ENCODE data around the gene PSPN.

GRCh38 chr19:6402837-6403608, 27.3 kb upstream of the PSPN start:
- no peak for TF ChIP-seq CTCF (IDR thresholded peaks at IDR 0.05)
- TF ChIP-seq ZFX (IDR thresholded peaks at IDR 0.05; ENCODE audit: borderline replicate concordance), result no peak

Measured in 22Rv1 (cell line).